Common myeloid progenitor, CD34-positive (primary cell): ENCODE data around the gene IFT74.

ENCODE experiments used
- CTCF ChIA-PET: fragments of 350-600 bp; sonication (Branson Sonifier 250); formaldehyde crosslinking; loops from one replicate; lab custom pipeline; 2021; ENCODE audit warnings: antibody characterized with exemption; lab: Charles Lee
- POLR2A ChIA-PET: fragments of 350-600 bp; sonication (Branson Sonifier 250); formaldehyde crosslinking; loops from one replicate; lab custom pipeline; 2021; ENCODE audit warnings: antibody characterized with exemption; lab: Charles Lee
- DNase-seq, 3 donors: peaks; one replicate each; pipeline versions ENCODE4 v3.0.0 to v3.0.0-alpha.2; 2013
- H3K27ac ChIP-seq, 2 experiments: 1 replicate in 1 of 2; 2 replicates in 1 of 2; pipeline ENCODE4 v1.7.0; 2013; ENCODE audit warnings: inconsistent platforms in 2 of 2, low read length in 2 of 2, mild to moderate bottlenecking in 2 of 2, low read depth in 1 of 2, moderate library complexity in 1 of 2; ENCODE audit not compliant: severe bottlenecking in 2 of 2, insufficient read depth in 1 of 2, poor library complexity in 1 of 2
- H3K27me3 ChIP-seq, 5 experiments: replicated peaks in 2 of 5; 1 replicate in 3 of 5; 2 replicates in 2 of 5; pipeline versions ENCODE4 v1.6.1 to v1.7.0; 2013; ENCODE audit warnings: low read length in 4 of 5, mild to moderate bottlenecking in 2 of 5, moderate library complexity in 2 of 5, inconsistent platforms in 1 of 5; ENCODE audit not compliant: insufficient read depth in 5 of 5, control insufficient read depth in 4 of 5
- H3K36me3 ChIP-seq, 4 experiments: 1 replicate in 2 of 4; 2 replicates in 2 of 4; pipeline versions ENCODE4 v1.6.1 to v1.7.0; 2013; ENCODE audit warnings: low read length in 3 of 4, control low read depth in 1 of 4, mild to moderate bottlenecking in 1 of 4; ENCODE audit not compliant: control insufficient read depth in 4 of 4, insufficient read depth in 4 of 4
- H3K4me1 ChIP-seq, 4 experiments: 1 replicate in 3 of 4; 2 replicates in 1 of 4; pipeline versions ENCODE4 v1.6.1 to v1.7.1; 2013; ENCODE audit warnings: low read length in 3 of 4, mild to moderate bottlenecking in 3 of 4, control low read depth in 1 of 4, inconsistent platforms in 1 of 4, moderate library complexity in 1 of 4; ENCODE audit not compliant: control insufficient read depth in 4 of 4, insufficient read depth in 4 of 4; ENCODE audit errors: control extremely low read depth in 1 of 4
- H3K4me3 ChIP-seq, 7 experiments: 1 replicate in 4 of 7; 2 replicates in 3 of 7; pipeline versions ENCODE4 v1.5.1 to v1.7.0; 2013; ENCODE audit warnings: mild to moderate bottlenecking in 7 of 7, low read length in 6 of 7, moderate library complexity in 6 of 7, inconsistent platforms in 2 of 7, low read depth in 2 of 7, control low read depth in 1 of 7; ENCODE audit not compliant: insufficient read depth in 4 of 7, control insufficient read depth in 1 of 7; ENCODE audit errors: extremely low read depth in 1 of 7
- H3K9me3 ChIP-seq, 5 experiments: 1 replicate in 4 of 5; 2 replicates in 1 of 5; pipeline versions ENCODE4 v1.6.1 to v1.7.1; 2013; ENCODE audit warnings: low read length in 4 of 5, mild to moderate bottlenecking in 2 of 5, inconsistent platforms in 1 of 5, low read depth in 1 of 5, moderate library complexity in 1 of 5; ENCODE audit not compliant: control insufficient read depth in 4 of 5, insufficient read depth in 2 of 5; ENCODE audit errors: control extremely low read depth in 1 of 5
- WGBS: methylation state at CpG from one replicate; pipeline ENCODE4 v1.1.5; 2013; ENCODE audit not compliant: insufficient coverage; 5-methylcytosine and 5-hydroxymethylcytosine counted together

IFT74 gene

DNA sequence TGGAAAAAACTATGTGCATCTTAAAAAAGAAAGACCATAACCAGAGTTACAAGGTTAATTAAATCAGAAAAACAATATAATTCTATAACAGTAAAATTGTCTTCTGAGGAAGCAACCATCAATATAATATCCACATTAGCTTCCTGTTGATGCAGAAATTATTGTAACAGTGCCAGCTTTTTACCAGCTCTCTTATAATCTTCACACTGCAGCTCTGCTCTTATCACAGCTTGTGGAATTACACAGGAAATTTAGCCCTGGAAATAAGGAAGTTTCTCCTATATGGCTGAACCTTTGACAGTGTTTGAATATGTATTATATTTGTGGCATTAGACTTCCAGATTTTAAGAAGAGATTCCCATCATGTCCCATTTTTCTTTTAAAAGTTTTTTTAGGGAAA, 103.7 kb downstream of the IFT74 start:
- POLR2A ChIA-PET, result no interaction called here

DNA sequence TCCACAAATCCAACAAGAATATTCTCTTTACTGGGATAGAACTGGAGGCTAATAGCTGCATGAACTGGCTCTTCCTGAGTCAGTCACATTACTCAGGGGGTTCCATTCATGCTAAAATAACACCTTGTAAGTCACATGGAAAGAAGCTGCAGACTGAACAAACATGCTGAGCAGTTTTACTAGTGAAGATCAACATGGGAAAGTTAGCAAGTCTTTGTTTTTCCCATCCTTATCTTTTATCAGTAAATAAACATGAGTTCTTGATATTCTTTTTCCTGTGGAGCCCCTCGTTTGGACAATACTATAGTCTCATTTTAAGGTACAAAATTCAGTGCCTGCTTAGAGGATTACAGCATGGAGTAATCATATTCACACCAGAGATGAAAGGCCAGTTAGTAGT, 109.1 kb downstream of the IFT74 start:
- Histone ChIP-seq H3K36me3 (peaks cover 0 to 4% (median 3%) of the 10 kb centered on the region in 4 experiments), H3K4me1 (peaks cover 0 to 13% (median 1%) of the 10 kb centered on the region in 4 experiments), H3K4me3 (no peak overlapping the region), H3K9me3 (no peaks in the 10 kb centered on the region), H3K27ac (no peak overlapping the region), H3K27me3 (no peaks in the 10 kb centered on the region)
- CTCF ChIA-PET, result no interaction called here
- no CpG with 5 or more reads among the region's 1 CpG for WGBS
- no peak for DNase-seq
- POLR2A ChIA-PET, result no interaction called here

More for the DNA sequence above, 103.7 kb downstream of the IFT74 start:
- peak; percentile 79 to 89 (median 80) for DNase-seq
- Histone ChIP-seq H3K36me3 (peaks cover 0 to 4% (median 3%) of the 10 kb centered on the region in 4 experiments), H3K27me3 (no peaks in the 10 kb centered on the region), H3K4me1 (peaks cover 0 to 30% (median 8%) of the 10 kb centered on the region in 4 experiments), H3K27ac (peak overlapping the region; percentile 5 to 15), H3K9me3 (no peaks in the 10 kb centered on the region), H3K4me3 (peak overlapping the region in 1 of 7 experiments; percentile 40)
- CTCF ChIA-PET, result interaction anchor here (1.0 to 1.4 kb wide), 2 partner anchors 11 to 17 kb away, joined by 3 to 4 read pairs; no protein-coding TSS in a partner anchor

DNA sequence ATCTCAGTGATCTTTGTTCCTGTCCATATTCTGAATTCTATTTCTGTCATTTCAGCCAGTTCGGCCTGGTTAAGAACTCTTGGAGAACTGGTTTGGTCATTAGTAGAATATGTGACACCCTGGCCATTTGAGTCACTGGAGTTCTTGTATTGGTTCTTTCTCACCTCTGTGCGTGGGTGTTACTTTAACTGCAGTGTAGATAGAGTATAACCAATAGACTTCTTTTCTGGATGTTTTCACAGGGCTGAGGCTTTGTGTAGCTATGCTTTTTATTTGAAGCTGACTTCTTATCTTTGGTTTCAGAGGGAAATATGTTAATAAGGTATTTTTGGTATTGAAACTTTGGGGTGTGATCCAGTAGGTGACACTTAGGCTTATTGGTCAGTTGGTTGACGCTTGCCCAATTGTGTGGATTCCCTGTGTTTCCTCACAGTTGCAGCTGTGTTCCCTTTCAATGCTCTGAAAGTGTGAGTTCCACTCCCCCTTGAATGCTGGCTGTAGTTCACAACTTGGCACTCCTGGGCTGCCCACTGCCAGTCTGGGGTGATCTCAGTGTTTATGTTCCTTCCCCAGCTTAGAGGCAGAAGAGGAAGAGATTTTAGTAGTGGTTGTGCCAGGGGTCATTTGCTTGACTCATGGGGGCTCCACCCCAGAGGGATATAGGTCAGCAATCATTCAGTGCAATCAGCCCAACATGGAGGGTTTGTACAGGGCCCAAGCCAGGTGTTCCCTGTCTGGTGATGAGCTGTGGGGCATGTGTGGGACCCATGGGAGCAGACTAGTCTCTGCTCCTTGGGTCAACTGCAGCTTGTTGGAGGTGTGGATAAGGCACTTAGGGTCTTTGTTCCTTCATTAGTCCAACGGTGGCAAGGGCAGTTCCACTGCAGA, 117.9 kb downstream of the IFT74 start:
- no peak overlapping the region for H3K27ac ChIP-seq
- no peak for DNase-seq
- H3K36me3 ChIP-seq, result peaks cover 0 to 6% (median 1%) of the 10 kb centered on the region in 4 experiments
- peaks cover 0 to 4% (median 1%) of the 10 kb centered on the region in 4 experiments for H3K4me1 ChIP-seq
- H3K4me3 ChIP-seq, result no peak overlapping the region
- 69% methylated on average over 4 of the region's 4 CpGs for WGBS
- H3K9me3 ChIP-seq, result peaks cover 0 to 1% (median 0%) of the 10 kb centered on the region in 5 experiments
- H3K27me3 ChIP-seq, result no peaks in the 10 kb centered on the region
- ChIA-PET POLR2A (no interaction called here), CTCF (interaction anchor here (0.9 kb wide), 1 partner anchor 18 kb away, joined by 3 read pairs; no protein-coding TSS in a partner anchor)

GRCh38 chr9:27078685-27079084, 122.5 kb downstream of the IFT74 start:
- no peak for DNase-seq

GRCh38 chr9:27085456-27085855, 129.2 kb downstream of the IFT74 start:
- no peak overlapping the region for H3K27ac ChIP-seq
- no peak for DNase-seq
- H3K4me3 ChIP-seq, result no peak overlapping the region
- peaks cover 0 to 10% (median 1%) of the 10 kb centered on the region in 4 experiments for H3K4me1 ChIP-seq
- H3K36me3 ChIP-seq, result no peaks in the 10 kb centered on the region
- POLR2A ChIA-PET, result no interaction called here
- 80% methylated on average over 2 of the region's 5 CpGs for WGBS
- CTCF ChIA-PET, result no interaction called here
- H3K9me3 ChIP-seq, result no peaks in the 10 kb centered on the region
- H3K27me3 ChIP-seq, result no peaks in the 10 kb centered on the region

More at GRCh38 chr9:27078685-27079084, 122.5 kb downstream of the IFT74 start:
- CTCF ChIA-PET, result no interaction called here
- Histone ChIP-seq H3K36me3 (peaks cover 0 to 6% (median 1%) of the 10 kb centered on the region in 4 experiments), H3K27me3 (no peaks in the 10 kb centered on the region), H3K4me3 (no peak overlapping the region), H3K4me1 (peaks cover 0 to 10% (median 1%) of the 10 kb centered on the region in 4 experiments), H3K9me3 (no peaks in the 10 kb centered on the region), H3K27ac (no peak overlapping the region)
- POLR2A ChIA-PET, result no interaction called here
- whole genome bisulfite sequencing, result no CpG with 5 or more reads among the region's 1 CpG

DNA sequence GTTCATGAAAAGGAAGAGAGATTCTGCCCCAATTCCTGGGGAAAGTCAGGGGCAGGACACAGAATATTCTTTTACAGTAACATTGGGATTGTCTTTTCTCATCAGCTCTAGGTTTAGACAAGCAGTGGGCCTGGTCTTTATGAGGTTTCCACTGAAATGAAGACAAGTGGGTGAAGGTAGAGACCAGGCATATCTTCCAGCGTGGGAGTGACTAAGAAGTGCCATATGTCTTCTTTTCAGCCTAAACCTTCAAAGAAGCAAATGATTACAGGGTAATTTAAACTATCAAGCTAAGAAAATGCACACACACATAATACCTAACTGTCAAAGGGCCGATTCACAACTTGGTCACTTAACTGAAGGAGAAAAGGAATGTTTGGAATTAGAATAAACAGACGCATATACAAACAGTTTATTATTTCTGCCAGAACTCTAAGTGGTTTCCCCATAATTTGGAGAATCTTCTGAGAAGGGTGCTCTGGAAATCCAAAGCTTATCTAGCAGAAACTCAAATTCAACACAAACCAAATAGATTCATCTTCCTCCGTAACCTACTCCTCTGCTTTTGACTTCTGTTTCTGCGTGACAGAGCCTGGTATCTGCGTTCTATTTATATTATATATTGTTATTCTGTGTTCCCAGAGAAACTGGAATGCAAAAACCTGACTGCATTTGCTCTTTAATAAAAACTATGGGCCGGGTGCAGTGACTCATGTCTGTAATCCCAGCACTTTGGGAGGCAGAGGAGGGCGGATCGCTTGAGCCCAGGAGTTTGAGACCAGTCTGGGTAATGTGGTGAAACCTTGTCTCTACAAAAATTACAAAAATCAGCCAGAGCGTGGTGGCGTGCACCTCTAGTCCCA, 130.8 kb downstream of the IFT74 start:
- Histone ChIP-seq H3K27me3 (no peaks in the 10 kb centered on the region), H3K27ac (no peak overlapping the region), H3K36me3 (no peaks in the 10 kb centered on the region), H3K4me3 (no peak overlapping the region), H3K4me1 (peaks cover 0 to 7% (median 0%) of the 10 kb centered on the region in 4 experiments), H3K9me3 (no peaks in the 10 kb centered on the region)
- CTCF ChIA-PET, result interaction anchor here (0.9 kb wide), 1 partner anchor 24 kb away, joined by 3 read pairs; no protein-coding TSS in a partner anchor
- WGBS, result 92% methylated on average over 3 of the region's 11 CpGs
- POLR2A ChIA-PET, result no interaction called here
- DNase-seq, result no peak
